ENCODE measurements around the gene RASL10A.

RASL10A gene

DNA sequence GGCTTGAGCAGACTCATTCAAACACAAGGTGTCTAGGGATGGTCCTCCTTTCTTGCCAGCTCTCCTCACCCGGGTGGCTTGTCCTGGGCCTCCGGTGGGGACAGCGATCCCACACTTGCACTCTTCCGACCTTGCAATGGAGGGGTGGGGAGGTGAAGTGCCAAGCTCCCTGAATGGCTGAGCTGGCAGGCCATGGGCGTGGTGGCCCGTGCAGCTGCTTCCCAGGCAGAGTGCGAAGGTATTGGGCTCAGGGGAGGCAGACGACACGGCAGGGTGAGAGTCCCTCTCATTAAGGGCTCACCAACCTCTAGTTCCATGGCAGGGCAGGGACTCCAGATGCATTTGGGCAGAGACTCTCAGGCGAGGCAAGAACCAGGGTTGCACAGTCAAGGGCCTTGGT, 11.0 kb upstream of the RASL10A start:
- H3K4me3 ChIP-seq (ENCODE audit: low read depth, low read length) = no peak overlapping the region
- DNase-seq (ENCODE audit: low read depth) = no peak

DNA sequence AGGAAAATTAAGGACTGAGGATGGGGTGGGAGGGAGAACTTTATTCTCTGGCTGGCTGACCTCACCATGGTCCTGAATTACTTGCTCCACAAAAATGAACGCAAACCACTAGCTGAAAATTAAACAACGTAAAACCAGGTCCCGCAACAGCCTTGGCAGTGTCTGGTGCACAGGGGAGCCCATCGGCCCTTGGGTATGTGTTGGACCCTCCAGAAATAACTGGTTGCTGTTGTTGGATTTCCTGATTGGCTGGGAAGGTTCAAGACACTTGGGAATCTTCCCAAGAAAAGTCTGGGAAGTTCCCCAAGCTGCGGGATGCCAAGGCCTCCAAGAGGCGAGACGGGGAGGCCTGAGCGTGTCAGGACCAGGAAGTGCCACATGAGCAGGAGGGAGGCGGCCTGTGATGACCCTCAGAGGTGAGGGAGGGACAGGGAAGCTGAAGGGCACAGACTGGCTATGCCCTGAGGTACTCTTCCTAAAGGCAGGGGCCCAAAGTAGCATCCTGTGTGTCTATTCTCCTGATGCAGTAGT, 10.4 kb upstream of the RASL10A start:
- no peak for DNase-seq (ENCODE audit: low read depth)
- no peak overlapping the region for H3K4me3 ChIP-seq (ENCODE audit: low read depth, low read length)

DNA sequence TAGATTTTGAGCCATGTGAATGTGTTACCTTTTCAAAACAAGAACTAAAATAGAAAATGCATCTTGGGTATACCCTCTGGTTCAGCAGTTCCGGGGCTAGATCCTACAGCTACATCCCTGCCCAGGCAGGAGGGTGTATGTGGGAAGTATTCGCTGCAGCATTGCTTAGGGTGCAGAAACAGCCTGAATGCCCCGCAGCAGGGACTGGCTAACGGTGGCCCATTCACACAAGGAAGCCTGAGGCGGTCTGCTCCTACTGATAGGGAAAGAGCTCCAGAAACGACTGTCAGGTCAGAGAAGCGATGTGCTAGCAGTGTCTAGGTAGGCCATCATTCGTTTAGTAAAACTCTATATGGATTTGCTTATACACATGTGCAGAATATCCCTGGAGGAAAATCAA, 9.9 kb upstream of the RASL10A start:
- DNase-seq (ENCODE audit: low read depth) = no peak
- no peak overlapping the region for H3K4me3 ChIP-seq (ENCODE audit: low read depth, low read length)

DNA sequence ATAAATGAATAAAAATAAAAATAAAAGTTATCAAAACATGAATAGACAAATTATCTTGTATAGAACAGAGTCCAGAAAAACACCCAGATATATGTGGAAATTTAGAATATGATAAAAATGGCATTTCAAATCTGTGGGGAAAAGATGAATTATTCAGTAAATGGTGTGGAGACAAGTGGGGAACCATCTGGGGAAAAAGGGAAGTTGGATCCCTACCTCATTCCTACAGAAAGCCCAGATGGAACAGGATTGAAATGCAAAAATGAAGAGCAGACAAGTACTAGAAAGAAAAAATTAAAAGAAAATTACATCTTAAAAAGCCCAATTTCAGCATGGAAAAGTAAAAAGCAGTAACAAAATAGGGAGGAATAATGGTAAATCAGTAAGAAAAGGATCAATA, 8.1 kb upstream of the RASL10A start:
- H3K4me3 ChIP-seq (ENCODE audit: low read depth, low read length) = no peak overlapping the region
- DNase-seq (ENCODE audit: low read depth) = no peak

DNA sequence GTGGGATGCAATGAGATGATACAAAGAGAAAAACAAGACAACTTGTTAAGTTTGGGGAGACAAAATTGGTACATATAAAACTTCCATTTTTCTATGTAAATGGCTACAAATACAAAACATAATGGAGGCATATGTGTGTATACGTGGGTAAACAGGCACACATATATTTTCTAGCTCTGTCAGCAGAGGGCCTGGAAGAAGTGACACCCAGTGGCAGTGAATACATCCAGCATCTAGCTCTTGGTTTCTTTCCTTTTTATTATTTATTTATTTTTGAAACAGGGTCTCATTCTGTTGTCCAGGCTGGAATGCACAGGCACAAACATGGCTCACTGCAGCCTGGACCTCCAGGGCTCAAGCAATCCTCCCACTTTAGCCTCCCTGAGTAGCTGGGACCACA, 5.0 kb upstream of the RASL10A start:
- DNase-seq (ENCODE audit: low read depth) = no peak
- H3K4me3 ChIP-seq (ENCODE audit: low read depth, low read length) = no peak overlapping the region

DNA sequence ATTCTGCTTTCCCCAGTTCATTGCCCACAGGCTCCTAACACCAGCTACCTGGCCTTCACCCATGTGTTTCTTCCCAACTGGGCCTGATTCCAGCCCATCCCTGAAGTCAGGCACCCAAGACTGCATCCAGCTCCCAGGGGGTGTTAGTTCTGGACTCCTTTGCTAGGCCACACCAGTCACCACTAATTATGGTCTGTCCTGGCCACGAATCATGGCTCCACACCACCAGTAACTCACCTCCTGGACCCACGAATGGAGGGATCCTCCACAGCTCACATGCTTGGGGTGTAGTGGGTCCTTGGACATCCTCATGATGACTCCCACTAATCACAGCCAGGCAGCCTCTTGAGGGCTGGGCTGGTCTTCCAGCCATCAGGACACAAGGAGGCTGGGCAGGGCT, 3.6 kb upstream of the RASL10A start:
- DNase-seq (ENCODE audit: low read depth) = no peak
- no peak overlapping the region for H3K4me3 ChIP-seq (ENCODE audit: low read depth, low read length)

DNA sequence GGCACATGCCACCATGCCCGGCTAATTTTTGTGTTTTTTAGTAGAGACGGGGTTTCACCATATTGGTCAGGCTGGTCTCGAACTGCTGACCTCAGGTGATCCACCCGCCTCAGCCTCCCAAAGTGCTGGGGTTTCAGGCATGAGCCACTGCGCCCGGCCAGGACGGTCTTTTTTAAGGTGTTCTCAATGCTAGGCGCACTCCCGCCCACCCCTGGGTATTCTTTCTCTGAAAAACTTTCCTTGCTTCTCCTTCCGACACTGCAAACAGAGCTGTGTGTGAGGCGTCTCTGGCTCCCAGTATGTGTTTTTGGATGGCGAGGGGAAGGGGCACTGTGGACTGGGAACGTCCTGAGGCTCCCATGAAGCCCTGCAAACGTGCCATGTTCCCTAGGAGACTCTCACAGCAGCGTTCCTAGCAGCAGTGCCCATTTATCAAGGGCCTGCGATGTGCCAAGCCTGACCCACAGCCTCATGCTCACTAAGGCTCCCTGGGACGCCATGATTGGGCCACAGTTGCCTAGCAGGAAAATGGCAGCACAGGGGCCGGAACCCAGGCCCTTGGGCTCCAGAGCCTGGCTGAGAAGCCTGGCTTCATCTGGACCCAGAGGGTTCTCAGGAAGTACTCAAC, 2.4 kb upstream of the RASL10A start:
- no peak overlapping the region for H3K4me3 ChIP-seq (ENCODE audit: low read depth, low read length)
- no peak for DNase-seq (ENCODE audit: low read depth)

DNA sequence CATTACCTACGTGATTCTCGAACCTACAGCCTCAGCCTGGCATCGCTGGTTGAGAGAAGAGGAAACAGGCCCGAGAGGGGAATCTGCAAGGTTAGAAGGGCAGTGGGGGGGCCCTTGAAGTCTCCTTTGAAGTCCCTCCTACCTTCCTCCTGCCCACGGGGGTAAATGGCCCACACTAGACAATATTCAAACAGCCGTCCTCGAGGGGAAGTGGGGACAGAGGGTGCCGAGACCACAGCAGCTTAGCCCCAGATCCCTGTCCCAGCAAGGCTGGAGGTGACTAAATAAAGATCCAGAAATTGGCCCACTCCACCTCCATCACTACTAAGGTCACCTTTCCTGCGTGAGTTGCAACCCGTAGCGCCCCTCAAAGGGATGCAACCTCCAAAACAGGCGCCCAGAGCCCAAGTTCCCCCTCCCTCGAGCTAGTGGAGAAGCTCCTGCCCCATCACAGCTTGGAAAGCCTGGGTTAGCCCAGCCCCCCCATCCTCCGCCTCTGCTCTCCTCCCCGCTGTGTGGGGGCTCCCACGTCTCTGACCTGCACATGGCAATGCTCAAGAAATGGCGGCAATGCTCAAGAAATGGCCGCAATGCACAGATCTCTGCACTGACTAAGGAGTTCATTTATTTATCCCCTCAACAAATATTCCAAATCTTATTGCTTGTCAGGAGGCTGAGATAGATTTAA, 788 bp upstream of the RASL10A start:
- DNase-seq (ENCODE audit: low read depth) = no peak
- no peak overlapping the region for H3K4me3 ChIP-seq (ENCODE audit: low read depth, low read length)

DNA sequence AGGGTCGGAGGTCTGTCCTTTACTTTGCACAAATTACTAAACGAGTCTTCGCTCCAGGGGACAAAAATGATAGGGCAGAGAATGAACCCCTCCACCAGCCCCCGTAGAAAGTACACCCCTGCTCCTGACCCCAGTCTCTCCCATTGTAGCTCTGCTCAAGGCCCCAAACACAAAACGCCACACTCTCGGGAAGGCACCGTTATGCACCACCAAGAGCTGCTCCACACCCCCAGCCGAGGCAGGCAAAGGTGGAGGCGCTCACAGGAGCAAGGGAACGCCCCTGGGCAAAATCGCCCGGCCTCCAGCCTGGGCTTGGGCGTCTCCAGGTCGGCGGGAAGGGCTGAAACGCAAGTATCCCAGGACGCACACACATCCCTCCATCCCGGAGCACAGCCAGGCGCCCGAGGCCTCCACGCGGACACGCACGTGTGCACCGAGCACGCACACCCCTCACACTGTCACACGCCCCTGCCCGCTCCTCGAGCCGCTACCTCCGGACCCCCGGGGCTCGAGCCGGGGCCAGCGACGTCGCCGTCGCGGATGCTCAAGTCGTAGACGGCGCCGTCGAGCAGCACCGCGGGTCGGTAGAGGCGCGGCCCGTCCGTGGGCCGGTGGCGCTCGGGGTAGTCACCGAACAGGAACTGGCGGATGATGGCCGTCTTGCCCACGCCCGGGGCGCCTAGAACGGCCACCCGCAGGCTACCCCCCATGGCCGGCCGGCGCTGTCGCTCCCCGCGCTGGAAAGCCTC, 786 bp downstream of the RASL10A start:
- no peak for DNase-seq (ENCODE audit: low read depth)
- peak overlapping the region; percentile 29 for H3K4me3 ChIP-seq (ENCODE audit: low read depth, low read length)

DNA sequence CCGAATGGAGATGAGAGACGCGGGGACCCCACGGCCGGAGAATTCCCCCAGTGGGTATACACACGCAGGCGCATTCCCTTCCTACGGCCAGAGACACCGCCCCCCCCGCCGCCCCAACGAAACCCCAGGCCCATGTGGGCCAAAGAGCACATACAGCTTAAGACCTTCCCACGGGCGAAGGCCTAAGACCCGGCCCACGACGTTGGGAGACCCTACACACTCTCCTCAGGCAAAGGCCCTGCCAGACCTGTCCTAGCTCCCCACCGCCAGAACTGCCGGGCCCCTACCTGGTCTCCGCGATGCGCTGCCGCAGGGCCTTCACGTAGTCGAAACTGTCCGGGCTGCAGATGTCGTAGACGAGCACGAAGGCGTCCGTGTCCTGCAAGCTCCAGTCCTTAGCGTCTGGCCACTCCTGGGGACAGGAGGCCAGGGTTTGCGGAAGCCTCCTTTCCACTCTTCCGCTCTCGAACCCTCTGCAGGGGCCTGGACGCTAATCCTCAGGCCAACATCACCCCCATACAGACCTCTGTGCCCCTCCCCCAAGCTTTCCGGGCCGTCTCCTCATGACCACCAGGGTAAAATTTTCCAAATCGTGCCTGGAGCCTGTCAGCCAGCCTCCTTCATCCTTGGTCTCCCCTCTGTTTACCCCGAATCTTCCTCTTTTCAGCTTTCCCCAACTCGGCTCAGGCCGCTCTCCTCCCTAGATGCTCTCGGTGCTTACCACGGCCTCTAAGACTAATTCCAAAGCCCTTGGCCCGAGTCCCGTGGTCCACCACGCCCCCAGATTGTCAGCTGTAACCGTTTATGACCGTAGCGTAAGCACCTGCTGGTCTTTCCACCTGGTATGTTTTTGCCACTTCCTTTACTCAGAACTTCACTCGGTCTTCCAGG, 1.7 kb downstream of the RASL10A start:
- DNase-seq (ENCODE audit: low read depth) = no peak
- no peak overlapping the region for H3K4me3 ChIP-seq (ENCODE audit: low read depth, low read length)

DNA sequence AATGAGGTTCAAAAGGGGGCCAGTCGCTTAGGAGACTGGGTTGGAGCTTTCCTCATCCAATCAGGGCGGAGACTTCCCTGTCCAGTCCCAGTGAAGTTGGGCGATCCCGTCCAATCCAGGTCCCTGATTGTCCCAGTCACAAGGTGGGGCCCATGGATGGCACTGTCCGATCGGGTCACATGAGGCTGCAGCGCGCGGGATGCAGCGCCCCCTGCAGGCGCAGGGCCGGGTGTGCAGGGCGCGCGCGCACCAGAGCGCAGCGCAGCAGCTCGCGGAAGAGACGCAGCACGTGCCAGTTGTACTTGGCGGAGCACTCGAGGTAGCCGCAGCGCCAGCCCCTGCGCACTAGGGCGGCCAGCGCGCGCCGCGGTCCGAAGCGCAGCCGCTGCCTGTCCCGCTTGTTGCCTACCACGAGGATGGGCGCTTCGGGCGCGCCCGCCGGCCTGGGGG, 2.3 kb downstream of the RASL10A start:
- no peak for DNase-seq (ENCODE audit: low read depth)

DNA sequence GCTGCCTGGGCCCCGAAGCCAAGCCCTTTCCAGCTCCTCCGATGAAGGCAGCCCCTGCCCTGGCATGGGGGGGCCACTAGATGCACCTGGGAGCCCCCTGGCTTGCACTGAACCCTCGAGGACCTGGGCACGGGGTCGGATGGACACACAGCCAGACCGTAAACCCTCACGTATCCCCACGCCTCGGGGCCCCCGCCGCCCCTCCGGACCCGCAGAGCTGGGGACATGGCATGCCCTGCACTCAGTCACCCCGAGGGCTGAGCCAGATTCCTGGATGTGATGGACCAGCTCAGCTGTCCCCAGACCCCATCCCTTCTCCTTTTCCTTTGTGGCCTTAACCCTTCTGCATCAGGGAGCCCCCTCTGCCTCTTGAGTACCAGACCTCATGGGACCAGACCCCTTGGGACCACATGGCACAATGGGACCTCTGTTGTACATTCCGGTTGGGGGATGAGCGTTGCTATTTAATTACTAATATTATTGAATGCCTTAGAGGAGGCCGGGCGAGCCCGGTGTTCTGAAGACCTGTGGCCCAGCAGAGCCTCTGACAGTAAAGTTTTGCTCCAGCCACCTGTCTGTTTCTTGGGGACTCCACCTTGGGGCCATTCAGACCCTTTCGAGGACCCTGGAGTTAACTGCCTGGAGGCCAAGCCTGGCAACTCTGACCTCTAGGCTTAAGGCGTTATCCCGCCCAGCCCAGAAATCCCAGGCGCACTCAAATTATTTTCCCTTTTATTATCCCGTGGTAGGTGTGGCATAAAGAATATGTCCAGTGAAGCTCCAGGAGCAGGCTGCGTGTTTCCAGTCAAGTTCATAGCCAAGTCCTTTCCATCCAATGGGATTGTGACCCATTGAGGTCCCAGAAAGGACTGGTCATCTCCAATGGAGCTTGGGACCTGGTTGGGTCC, 3.0 kb downstream of the RASL10A start:
- H3K4me3 ChIP-seq (ENCODE audit: low read depth, low read length) = no peak overlapping the region
- no peak for DNase-seq (ENCODE audit: low read depth)

More for the DNA sequence above, 2.3 kb downstream of the RASL10A start:
- H3K4me3 ChIP-seq (ENCODE audit: low read depth, low read length) = no peak overlapping the region

DNA sequence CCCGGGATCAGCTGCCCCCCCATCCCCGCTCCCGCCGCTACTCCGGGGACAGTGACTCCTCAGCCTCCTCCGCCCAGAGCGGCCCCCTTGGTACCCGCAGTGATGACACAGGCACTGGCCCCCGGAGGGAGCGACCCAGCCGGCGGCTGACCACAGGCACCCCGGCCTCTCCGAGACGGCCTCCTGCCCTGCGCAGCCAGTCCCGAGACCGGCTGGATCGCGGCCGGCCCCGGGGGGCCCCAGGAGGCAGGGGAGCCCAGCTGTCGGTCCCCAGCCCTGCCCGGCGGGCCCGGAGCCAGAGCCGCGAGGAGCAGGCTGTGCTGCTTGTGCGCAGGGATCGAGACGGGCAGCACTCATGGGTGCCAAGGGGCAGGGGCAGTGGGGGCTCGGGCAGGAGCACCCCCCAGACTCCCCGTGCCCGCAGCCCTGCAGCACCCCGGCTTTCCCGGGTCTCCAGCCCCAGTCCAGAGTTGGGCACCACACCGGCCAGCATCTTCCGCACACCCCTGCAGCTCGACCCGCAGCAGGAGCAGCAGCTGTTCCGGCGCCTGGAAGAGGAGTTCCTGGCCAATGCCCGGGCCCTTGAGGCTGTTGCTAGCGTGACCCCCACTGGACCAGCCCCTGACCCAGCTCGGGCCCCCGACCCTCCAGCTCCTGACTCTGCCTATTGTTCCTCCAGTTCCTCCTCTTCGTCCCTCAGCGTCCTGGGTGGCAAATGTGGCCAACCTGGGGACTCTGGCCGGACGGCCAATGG, 3.9 kb downstream of the RASL10A start:
- no peak overlapping the region for H3K4me3 ChIP-seq (ENCODE audit: low read depth, low read length)
- DNase-seq (ENCODE audit: low read depth) = no peak

DNA sequence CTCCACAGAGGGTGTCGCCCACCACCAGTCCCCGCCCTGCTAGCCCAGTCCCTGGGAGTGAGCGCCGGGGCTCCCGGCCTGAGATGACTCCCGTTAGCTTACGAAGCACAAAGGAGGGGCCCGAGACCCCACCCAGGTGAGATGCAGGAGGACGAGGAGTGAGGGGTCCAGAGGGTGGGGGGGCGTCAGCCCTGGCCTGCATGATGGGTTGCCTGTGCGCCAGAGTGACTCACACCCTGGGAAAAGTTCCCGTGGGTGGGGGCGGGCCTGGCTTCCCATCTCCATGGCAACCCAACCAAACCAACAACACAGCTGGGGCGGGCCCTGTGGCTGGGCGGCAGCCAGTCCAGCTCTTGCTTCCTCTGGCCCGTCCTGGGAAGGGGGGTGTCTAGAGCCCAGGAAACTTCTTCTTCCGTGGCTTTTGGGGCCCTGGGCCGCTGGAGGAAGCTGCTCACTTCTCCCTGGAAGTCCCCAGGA, 4.6 kb downstream of the RASL10A start:
- no peak overlapping the region for H3K4me3 ChIP-seq (ENCODE audit: low read depth, low read length)
- DNase-seq (ENCODE audit: low read depth) = peak; percentile 90

DNA sequence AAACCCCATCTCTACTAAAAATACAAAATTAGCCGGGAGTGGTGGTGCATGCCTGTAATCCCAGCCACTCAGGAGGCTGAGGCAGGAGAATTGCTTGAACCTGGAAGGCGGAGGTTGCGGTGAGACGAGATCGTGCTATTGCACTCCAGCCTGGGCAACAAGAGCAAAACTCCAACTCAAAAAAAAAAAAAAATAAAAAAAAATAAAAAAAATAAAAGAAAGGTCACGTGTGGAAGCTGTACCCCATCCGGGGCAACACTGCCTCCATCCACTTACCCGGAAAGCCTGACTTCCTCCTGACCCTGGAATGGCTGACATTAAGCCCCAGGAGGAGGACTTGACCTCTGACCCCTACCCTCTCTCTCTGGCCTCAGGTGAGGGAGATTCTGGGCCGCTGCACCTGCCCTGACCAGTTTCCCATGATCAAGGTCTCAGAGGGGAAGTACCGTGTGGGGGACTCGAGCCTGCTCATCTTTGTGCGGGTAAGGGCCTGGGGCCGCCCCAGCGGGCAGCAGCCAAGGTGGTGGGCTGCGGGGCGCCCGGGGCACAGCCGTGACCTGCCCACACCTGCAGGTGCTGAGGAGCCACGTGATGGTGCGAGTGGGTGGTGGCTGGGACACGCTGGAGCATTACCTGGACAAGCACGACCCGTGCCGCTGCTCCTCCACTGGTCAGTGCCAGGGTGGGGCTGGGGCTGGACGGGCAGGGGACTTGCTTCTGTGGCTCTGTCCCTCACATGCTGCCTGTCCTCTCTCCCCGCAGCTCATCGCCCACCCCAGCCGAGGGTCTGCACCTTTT, 5.2 kb downstream of the RASL10A start:
- no peak overlapping the region for H3K4me3 ChIP-seq (ENCODE audit: low read depth, low read length)
- no peak for DNase-seq (ENCODE audit: low read depth)

DNA sequence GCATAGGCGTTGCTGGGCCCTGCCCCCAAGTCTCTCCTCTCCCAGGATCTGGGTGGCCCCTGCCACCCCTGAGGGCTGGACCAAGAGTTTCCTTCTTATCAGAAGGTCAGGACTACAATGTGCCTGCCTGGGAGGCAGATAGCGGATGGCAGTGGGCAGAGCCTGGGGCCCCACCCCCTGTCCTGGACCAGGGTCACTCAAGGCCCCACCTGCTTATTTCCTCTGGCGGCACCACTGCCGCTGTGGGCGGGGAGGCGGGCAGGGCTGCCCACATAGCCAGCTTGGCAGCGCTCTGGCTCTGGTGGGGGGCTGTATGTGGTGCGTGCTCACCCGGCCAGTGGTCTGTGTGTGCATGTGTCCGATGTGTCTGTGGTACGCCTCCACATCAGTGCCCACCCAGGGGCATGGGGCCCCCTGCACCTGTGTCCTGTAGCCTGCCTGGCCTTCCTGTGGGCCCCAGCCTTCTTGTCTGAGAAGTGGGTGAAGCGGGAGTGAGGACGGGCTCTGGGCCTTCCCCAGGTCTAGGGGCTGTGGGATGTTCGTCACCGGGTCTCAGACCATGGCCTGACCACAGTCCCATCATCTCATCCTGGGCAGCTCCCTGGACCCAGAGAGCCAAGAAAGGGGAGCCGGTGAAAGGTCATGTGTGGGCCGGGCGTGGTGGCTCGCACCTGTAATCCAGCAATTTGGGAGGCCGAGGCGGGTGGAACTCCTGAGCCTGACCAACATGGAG, 6.0 kb downstream of the RASL10A start:
- no peak for DNase-seq (ENCODE audit: low read depth)
- no peak overlapping the region for H3K4me3 ChIP-seq (ENCODE audit: low read depth, low read length)

Data from skeletal muscle cell (primary cell).